ENCODE data around the gene HSF2. TPM values are rescaled to one million over a fixed set of nuclear protein-coding genes. Genes with fewer than 3 reads are reported as not detected.
A peak's percentile ranks its signal among the peaks of the same experiment; 100 is the strongest.

HSF2 gene
- total RNA-seq, 2 experiments from 2014 or later = 23.0 to 25.3 TPM

- no peak overlapping the region for H3K27ac Mint-ChIP-seq
- no peaks in the 10 kb centered on the region for H3K36me3 Mint-ChIP-seq
- peaks cover 6% of the 10 kb centered on the region for H3K27me3 Mint-ChIP-seq
- peaks cover 10% of the 10 kb centered on the region for H3K4me1 Mint-ChIP-seq
- DNase-seq = no peak
- H3K9me3 Mint-ChIP-seq = no peaks in the 10 kb centered on the region
- H3K4me3 Mint-ChIP-seq = no peak overlapping the region
Measured at GRCh38 chr6:122388945-122389344, 10.5 kb upstream of the HSF2 start.

- Mint-ChIP-seq H3K27ac (no peak overlapping the region), H3K36me3 (no peaks in the 10 kb centered on the region), H3K4me3 (no peak overlapping the region), H3K9me3 (no peaks in the 10 kb centered on the region), H3K4me1 (peaks cover 11% of the 10 kb centered on the region), H3K27me3 (peaks cover 6% of the 10 kb centered on the region)
- no peak for DNase-seq
Measured at GRCh38 chr6:122389704-122390372, 9.6 kb upstream of the HSF2 start.

GRCh38 chr6:122392564-122393350, 6.7 kb upstream of the HSF2 start:
- Mint-ChIP-seq H3K36me3 (no peaks in the 10 kb centered on the region), H3K27ac (no peak overlapping the region), H3K4me3 (no peak overlapping the region), H3K4me1 (peaks cover 17% of the 10 kb centered on the region), H3K9me3 (no peaks in the 10 kb centered on the region), H3K27me3 (no peaks in the 10 kb centered on the region)
- no peak for DNase-seq

DNA sequence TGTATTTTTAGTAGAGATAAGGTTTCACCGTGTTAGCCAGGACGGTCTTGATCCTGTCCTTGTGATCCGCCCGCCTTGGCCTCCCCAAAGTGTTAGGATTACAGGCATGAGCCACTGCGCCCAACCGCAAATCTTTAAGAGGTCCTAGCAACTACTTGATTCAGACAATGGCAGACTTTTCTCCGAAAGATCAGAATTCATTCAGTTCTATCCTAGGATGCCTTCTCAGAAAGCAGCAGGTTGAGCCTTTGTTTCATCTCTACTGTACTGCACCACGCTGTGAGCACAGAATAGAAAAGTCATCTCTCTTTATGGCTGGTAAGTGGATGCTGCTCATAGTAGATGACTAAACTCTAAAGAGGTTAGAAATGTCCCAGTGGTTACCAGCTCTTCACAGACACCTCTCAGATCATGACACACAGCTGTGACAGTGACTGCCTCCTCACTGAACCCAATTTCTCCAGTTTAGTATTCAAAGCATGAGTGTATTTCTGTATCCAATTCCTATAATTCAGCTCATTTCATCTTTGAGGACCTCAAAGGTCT, 6.0 kb upstream of the HSF2 start:
- H3K4me1 Mint-ChIP-seq = peaks cover 18% of the 10 kb centered on the region
- no peaks in the 10 kb centered on the region for H3K36me3 Mint-ChIP-seq
- H3K27me3 Mint-ChIP-seq = no peaks in the 10 kb centered on the region
- no peak overlapping the region for H3K27ac Mint-ChIP-seq
- DNase-seq = no peak
- H3K4me3 Mint-ChIP-seq = no peak overlapping the region
- no peaks in the 10 kb centered on the region for H3K9me3 Mint-ChIP-seq

DNA sequence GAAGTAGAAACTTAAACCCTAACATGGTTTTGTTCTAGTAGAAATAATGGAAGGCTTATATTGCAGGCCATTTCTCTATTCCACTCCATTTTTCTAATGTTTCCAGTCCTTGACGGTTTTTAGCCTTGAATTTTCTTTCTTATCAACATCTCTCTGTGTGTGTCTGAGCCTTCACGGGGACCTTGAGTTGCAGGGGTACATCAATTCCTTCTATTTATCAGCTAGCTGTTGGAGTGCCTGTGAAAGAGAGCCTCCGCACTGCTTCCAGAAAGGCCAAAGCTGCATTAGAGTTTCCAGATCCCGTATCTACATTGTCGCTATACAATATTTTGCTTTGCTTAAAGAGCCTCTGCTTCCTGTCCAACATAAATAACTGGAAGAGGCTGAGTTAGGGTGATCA, 5.4 kb upstream of the HSF2 start:
- Mint-ChIP-seq H3K27ac (no peak overlapping the region), H3K4me3 (no peak overlapping the region), H3K4me1 (peaks cover 23% of the 10 kb centered on the region), H3K27me3 (no peaks in the 10 kb centered on the region), H3K36me3 (no peaks in the 10 kb centered on the region), H3K9me3 (no peaks in the 10 kb centered on the region)
- no peak for DNase-seq

- peak overlapping the region; percentile 62 for H3K4me3 Mint-ChIP-seq
- peak overlapping the region; percentile 81 for H3K27ac Mint-ChIP-seq
- H3K36me3 Mint-ChIP-seq = peaks cover 24% of the 10 kb centered on the region
- peaks cover 39% of the 10 kb centered on the region for H3K4me1 Mint-ChIP-seq
- no peaks in the 10 kb centered on the region for H3K9me3 Mint-ChIP-seq
- DNase-seq = no peak
- no peaks in the 10 kb centered on the region for H3K27me3 Mint-ChIP-seq
Measured at GRCh38 chr6:122399055-122399347, 451 bp upstream of the HSF2 start.

- H3K27me3 Mint-ChIP-seq = no peaks in the 10 kb centered on the region
- no peak for DNase-seq
- H3K4me3 Mint-ChIP-seq = peak overlapping the region; percentile 96
- H3K27ac Mint-ChIP-seq = peak overlapping the region; percentile 97
- no peaks in the 10 kb centered on the region for H3K9me3 Mint-ChIP-seq
- peaks cover 32% of the 10 kb centered on the region for H3K36me3 Mint-ChIP-seq
- H3K4me1 Mint-ChIP-seq = peaks cover 43% of the 10 kb centered on the region
Measured at GRCh38 chr6:122400121-122400450, 634 bp downstream of the HSF2 start.

GRCh38 chr6:122400462-122401089, 1.1 kb downstream of the HSF2 start:
- no peaks in the 10 kb centered on the region for H3K27me3 Mint-ChIP-seq
- DNase-seq = no peak
- H3K9me3 Mint-ChIP-seq = no peaks in the 10 kb centered on the region
- peak overlapping the region; percentile 96 for H3K4me3 Mint-ChIP-seq
- H3K4me1 Mint-ChIP-seq = peaks cover 43% of the 10 kb centered on the region
- peaks cover 32% of the 10 kb centered on the region for H3K36me3 Mint-ChIP-seq
- H3K27ac Mint-ChIP-seq = peak overlapping the region; percentile 97

- Mint-ChIP-seq H3K36me3 (peaks cover 35% of the 10 kb centered on the region), H3K4me3 (peak overlapping the region; percentile 96), H3K27me3 (no peaks in the 10 kb centered on the region), H3K4me1 (peaks cover 46% of the 10 kb centered on the region), H3K9me3 (peaks cover 2% of the 10 kb centered on the region), H3K27ac (no peak overlapping the region)
- DNase-seq = no peak
Measured at GRCh38 chr6:122401104-122401503, 1.7 kb downstream of the HSF2 start.

DNA sequence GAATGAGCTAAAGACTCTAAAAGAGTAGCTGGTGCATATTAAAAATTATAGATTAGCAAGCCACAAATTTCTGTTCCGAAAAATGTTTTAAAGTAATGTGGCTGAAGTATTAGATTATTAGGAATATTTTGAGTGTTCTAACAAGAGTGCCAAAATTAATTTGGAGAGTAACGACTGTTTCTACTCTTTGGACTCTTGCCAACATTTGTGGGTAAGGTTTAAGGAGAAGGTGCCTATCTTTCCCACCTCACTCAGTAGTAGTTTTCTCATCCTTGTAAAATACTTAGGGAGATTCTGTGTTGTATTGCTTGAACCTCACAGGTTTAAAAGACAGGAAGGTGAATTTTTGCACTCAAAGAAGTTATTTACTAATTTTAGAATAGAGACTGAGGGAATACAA, 5.0 kb downstream of the HSF2 start:
- Mint-ChIP-seq H3K27ac (no peak overlapping the region), H3K36me3 (peaks cover 65% of the 10 kb centered on the region), H3K4me3 (no peak overlapping the region), H3K4me1 (peaks cover 67% of the 10 kb centered on the region), H3K27me3 (no peaks in the 10 kb centered on the region), H3K9me3 (peaks cover 10% of the 10 kb centered on the region)
- no peak for DNase-seq

GRCh38 chr6:122405417-122405816, 6.0 kb downstream of the HSF2 start:
- peaks cover 10% of the 10 kb centered on the region for H3K9me3 Mint-ChIP-seq
- H3K4me1 Mint-ChIP-seq = peaks cover 72% of the 10 kb centered on the region
- peaks cover 70% of the 10 kb centered on the region for H3K36me3 Mint-ChIP-seq
- no peak overlapping the region for H3K4me3 Mint-ChIP-seq
- H3K27me3 Mint-ChIP-seq = no peaks in the 10 kb centered on the region
- DNase-seq = no peak
- no peak overlapping the region for H3K27ac Mint-ChIP-seq

DNA sequence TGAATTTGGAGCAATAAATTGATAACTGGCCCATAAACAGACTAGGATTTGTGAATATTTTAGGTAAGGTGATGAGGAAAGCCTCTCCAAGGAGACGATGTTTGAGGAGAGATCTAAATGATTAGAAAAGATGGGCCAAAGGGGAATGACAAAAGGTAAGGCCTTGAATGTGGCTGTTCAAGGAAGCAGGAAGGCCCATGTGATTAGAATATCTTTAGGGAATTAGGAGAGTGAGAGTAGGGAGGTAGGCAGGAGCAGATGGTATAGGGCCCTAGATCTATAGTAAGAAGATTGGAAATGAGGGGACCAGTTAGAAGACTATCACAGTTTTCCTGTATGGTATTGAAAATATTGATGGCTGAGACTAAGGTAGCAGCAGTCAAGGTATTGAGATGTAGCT, 6.7 kb downstream of the HSF2 start:
- peaks cover 10% of the 10 kb centered on the region for H3K9me3 Mint-ChIP-seq
- no peak overlapping the region for H3K27ac Mint-ChIP-seq
- no peak for DNase-seq
- H3K36me3 Mint-ChIP-seq = peaks cover 72% of the 10 kb centered on the region
- H3K27me3 Mint-ChIP-seq = no peaks in the 10 kb centered on the region
- peaks cover 73% of the 10 kb centered on the region for H3K4me1 Mint-ChIP-seq
- H3K4me3 Mint-ChIP-seq = no peak overlapping the region

GRCh38 chr6:122407712-122408111, 8.3 kb downstream of the HSF2 start:
- Mint-ChIP-seq H3K4me3 (no peak overlapping the region), H3K4me1 (peaks cover 69% of the 10 kb centered on the region)

GRCh38 chr6:122408240-122408639, 8.8 kb downstream of the HSF2 start:
- H3K4me3 Mint-ChIP-seq = peak overlapping the region; percentile 66
- H3K9me3 Mint-ChIP-seq = peaks cover 10% of the 10 kb centered on the region
- peaks cover 67% of the 10 kb centered on the region for H3K4me1 Mint-ChIP-seq
- H3K27ac Mint-ChIP-seq = peak overlapping the region; percentile 86
- DNase-seq = no peak
- H3K27me3 Mint-ChIP-seq = no peaks in the 10 kb centered on the region
- H3K36me3 Mint-ChIP-seq = peaks cover 67% of the 10 kb centered on the region

More at GRCh38 chr6:122407712-122408111, 8.3 kb downstream of the HSF2 start:
- Mint-ChIP-seq H3K36me3 (peaks cover 68% of the 10 kb centered on the region), H3K27ac (peak overlapping the region; percentile 86), H3K9me3 (peaks cover 10% of the 10 kb centered on the region), H3K27me3 (no peaks in the 10 kb centered on the region)
- DNase-seq = no peak

DNA sequence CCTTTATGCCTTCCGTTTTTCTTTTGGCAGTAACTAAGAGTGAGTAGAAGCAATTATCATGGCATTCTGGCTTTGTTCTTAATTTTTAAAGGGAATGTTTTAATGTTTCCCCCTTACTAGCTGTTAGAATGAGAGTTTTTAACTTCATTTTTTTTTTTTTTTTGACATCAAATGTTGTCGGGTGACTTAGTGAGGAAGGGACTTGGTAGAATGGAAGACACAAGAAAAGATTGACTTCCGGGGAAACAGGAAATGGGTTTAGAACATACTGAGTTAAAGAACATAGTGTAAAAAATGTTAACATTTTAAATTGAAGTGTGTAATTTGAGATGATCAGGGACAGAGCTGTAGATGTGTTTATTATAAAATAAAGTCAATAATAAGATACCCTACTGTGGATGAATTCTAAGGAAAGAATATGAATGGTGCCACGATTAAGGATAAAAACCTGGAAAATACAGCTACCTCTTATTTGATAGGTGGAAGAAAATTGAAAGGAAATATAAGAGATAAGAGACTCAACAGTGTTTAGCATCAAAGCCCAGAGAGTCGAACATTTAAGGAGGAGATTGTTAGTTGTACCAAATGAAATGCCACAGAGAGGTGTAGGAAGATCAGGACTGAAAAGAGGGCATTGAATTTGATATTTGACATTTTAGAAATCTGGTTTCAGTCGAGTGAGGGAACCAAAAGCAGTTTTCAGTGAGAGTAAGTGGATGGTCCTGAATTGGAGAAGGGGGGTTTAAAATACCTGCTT, 9.4 kb downstream of the HSF2 start:
- Mint-ChIP-seq H3K27ac (peak overlapping the region; percentile 86), H3K4me3 (peak overlapping the region; percentile 66), H3K36me3 (peaks cover 69% of the 10 kb centered on the region), H3K9me3 (peaks cover 10% of the 10 kb centered on the region), H3K4me1 (peaks cover 64% of the 10 kb centered on the region), H3K27me3 (no peaks in the 10 kb centered on the region)
- DNase-seq = no peak
